HG03196 (cell line): ENCODE measurements around the gene PDE4D.

ENCODE experiments used
- ATAC-seq: cut with Tn5 transposase; IDR thresholded peaks from one replicate; pipeline ENCODE4 v1.9.1; 2021; ENCODE audit not compliant: unreplicated experiment

Gene PDE4D

GRCh38 chr5:59268756-59269415 is 624.6 kb downstream of the PDE4D start:
- ATAC-seq, result no peak

GRCh38 chr5:59267033-59267432 is 626.5 kb downstream of the PDE4D start:
- no peak for ATAC-seq

- ATAC-seq, result no peak
Measured at GRCh38 chr5:59266410-59266809, 627.1 kb downstream of the PDE4D start.

GRCh38 chr5:59264639-59265245 is 628.8 kb downstream of the PDE4D start:
- ATAC-seq, result no peak

- ATAC-seq, result no peak
Measured at GRCh38 chr5:59264013-59264412, 629.5 kb downstream of the PDE4D start.

- ATAC-seq, result no peak
Measured at GRCh38 chr5:59261969-59262368, 631.6 kb downstream of the PDE4D start.

- no peak for ATAC-seq
Measured at GRCh38 chr5:59260973-59261372, 632.6 kb downstream of the PDE4D start.

GRCh38 chr5:59260200-59260599 is 633.3 kb downstream of the PDE4D start:
- no peak for ATAC-seq

- ATAC-seq, result no peak
Measured at GRCh38 chr5:59259237-59259636, 634.3 kb downstream of the PDE4D start.

- no peak for ATAC-seq
Measured at GRCh38 chr5:59257488-59258400, 635.8 kb downstream of the PDE4D start.

GRCh38 chr5:59256331-59256730 is 637.2 kb downstream of the PDE4D start:
- ATAC-seq, result no peak

- ATAC-seq, result no peak
Measured at GRCh38 chr5:59254055-59254687, 639.4 kb downstream of the PDE4D start.

GRCh38 chr5:59253625-59254024 is 639.9 kb downstream of the PDE4D start:
- ATAC-seq, result no peak

GRCh38 chr5:59251627-59252026 is 641.9 kb downstream of the PDE4D start:
- ATAC-seq, result no peak

- no peak for ATAC-seq
Measured at GRCh38 chr5:59249726-59250125, 643.8 kb downstream of the PDE4D start.

- ATAC-seq, result no peak
Measured at GRCh38 chr5:59249160-59249559, 644.4 kb downstream of the PDE4D start.

GRCh38 chr5:59246882-59247281 is 646.6 kb downstream of the PDE4D start:
- ATAC-seq, result no peak

- ATAC-seq, result no peak
Measured at GRCh38 chr5:59246145-59246869, 647.2 kb downstream of the PDE4D start.

- no peak for ATAC-seq
Measured at GRCh38 chr5:59245198-59245597, 648.3 kb downstream of the PDE4D start.

GRCh38 chr5:59241552-59241951 is 652.0 kb downstream of the PDE4D start:
- ATAC-seq, result no peak

- no peak for ATAC-seq
Measured at GRCh38 chr5:59241119-59241518, 652.4 kb downstream of the PDE4D start.
